Liver (tissue), 3 donors: Measurements from ENCODE around the gene MGAT5.

Experiments
- ATF3 ChIP-seq: IDR thresholded peaks from 2 replicates; pipeline ENCODE4 v1.6.1; 2016; ENCODE audit warnings: antibody characterized with exemption
- CTCF ChIP-seq: fragments of 150-350 bp; IDR thresholded peaks from 2 replicates; pipeline ENCODE4 v1.5.1; 2017; ENCODE audit warnings: improper control_type of control experiment, low read depth, low read length; ENCODE audit not compliant: missing input control
- EGR1 ChIP-seq, 2 donors: IDR thresholded peaks; 2 replicates each; pipeline ENCODE4 v1.6.1; 2016 to 2018; ENCODE audit warnings: antibody characterized with exemption in 2 of 2, low read depth in 2 of 2
- GABPA ChIP-seq, 2 donors: IDR thresholded peaks in 1 of 2; conservative IDR thresholded peaks in 1 of 2; 2 replicates each; pipeline ENCODE4 v1.6.1; 2016; ENCODE audit warnings: antibody characterized with exemption in 2 of 2, mild to moderate bottlenecking in 1 of 2, moderate library complexity in 1 of 2
- JUND ChIP-seq, 2 donors: IDR thresholded peaks; 2 replicates each; pipeline ENCODE4 v1.6.1; 2016; ENCODE audit warnings: antibody characterized with exemption in 2 of 2
- MAX ChIP-seq: IDR thresholded peaks from 2 replicates; pipeline ENCODE4 v1.6.1; 2016; ENCODE audit warnings: antibody characterized with exemption
- RAD21 ChIP-seq, 2 donors: IDR thresholded peaks; 2 replicates each; pipeline ENCODE4 v1.6.1; 2016; ENCODE audit warnings: antibody characterized with exemption in 2 of 2, mild to moderate bottlenecking in 2 of 2
- REST ChIP-seq: IDR thresholded peaks from 2 replicates; pipeline ENCODE4 v1.6.1; 2016; ENCODE audit warnings: antibody characterized with exemption, mild to moderate bottlenecking
- SP1 ChIP-seq: IDR thresholded peaks from 2 replicates; pipeline ENCODE4 v1.6.1; 2018; ENCODE audit warnings: antibody characterized with exemption, mild to moderate bottlenecking
- TAF1 ChIP-seq: conservative IDR thresholded peaks from 2 replicates; pipeline ENCODE4 v1.6.1; 2016; ENCODE audit warnings: antibody characterized with exemption, mild to moderate bottlenecking
- YY1 ChIP-seq: IDR thresholded peaks from 2 replicates; pipeline ENCODE4 v1.6.1; 2016; ENCODE audit warnings: antibody characterized with exemption, mild to moderate bottlenecking
- donor health status: healthy.
- donor health status: healthy.

GRCh38 chr2:134406736-134407135 is 152.9 kb downstream of the MGAT5 start:
- TF ChIP-seq REST (no peak), CTCF (no peak), TAF1 (no peak), YY1 (no peak), SP1 (no peak), ATF3 (no peak), JUND (IDR thresholded peaks at IDR 0.05) (no peak), EGR1 (IDR thresholded peaks at IDR 0.05; ENCODE audit: low read depth in 2 of 2) (no peak), RAD21 (IDR thresholded peaks at IDR 0.05) (no peak), MAX (no peak), GABPA (IDR thresholded peaks at IDR 0.05 in 1 of 2, conservative IDR thresholded peaks at IDR 0.05 in 1 of 2) (no peak)
